Glomerular visceral epithelial cell (primary cell): ENCODE results near the gene EFHD1.

ENCODE experiments used
- DNase-seq: peaks from one replicate; pipeline ENCODE4 v3.0.0-alpha.2; 2016; ENCODE audit errors: extremely low spot score

Gene EFHD1

GRCh38 chr2:232633413-232634205, at the start of gene EFHD1:
TSS of gene EFHD1 (plus strand) at chr2:232633604. CDS start at chr2:232633705, 101 bp downstream.
- DNase-seq: peak; percentile 67

- DNase-seq: no peak
Observed at GRCh38 chr2:232584238-232584637, 49.2 kb upstream of the EFHD1 start.

- DNase-seq: no peak
Observed at GRCh38 chr2:232586943-232587505, 46.4 kb upstream of the EFHD1 start.

GRCh38 chr2:232587512-232587911, 45.9 kb upstream of the EFHD1 start:
- no peak for DNase-seq

- no peak for DNase-seq
Observed at GRCh38 chr2:232588031-232588430, 45.4 kb upstream of the EFHD1 start.

GRCh38 chr2:232588680-232589585, 44.5 kb upstream of the EFHD1 start:
- peak; percentile 57 for DNase-seq

GRCh38 chr2:232592772-232593395, 40.5 kb upstream of the EFHD1 start:
- DNase-seq: peak; percentile 79

- no peak for DNase-seq
Observed at GRCh38 chr2:232593982-232594381, 39.4 kb upstream of the EFHD1 start.

GRCh38 chr2:232597362-232598079, 35.9 kb upstream of the EFHD1 start:
- no peak for DNase-seq

- no peak for DNase-seq
Observed at GRCh38 chr2:232598293-232598692, 35.1 kb upstream of the EFHD1 start.

GRCh38 chr2:232600053-232600773, 33.2 kb upstream of the EFHD1 start:
- DNase-seq: no peak

GRCh38 chr2:232603283-232603682, 30.1 kb upstream of the EFHD1 start:
- DNase-seq: no peak

GRCh38 chr2:232604535-232604934, 28.9 kb upstream of the EFHD1 start:
- DNase-seq: no peak

GRCh38 chr2:232607011-232607410, 26.4 kb upstream of the EFHD1 start:
- DNase-seq: no peak

- DNase-seq: no peak
Observed at GRCh38 chr2:232609607-232610006, 23.8 kb upstream of the EFHD1 start.

- DNase-seq: no peak
Observed at GRCh38 chr2:232610081-232610480, 23.3 kb upstream of the EFHD1 start.

GRCh38 chr2:232611061-232611460, 22.3 kb upstream of the EFHD1 start:
- DNase-seq: no peak

GRCh38 chr2:232611559-232612218, 21.7 kb upstream of the EFHD1 start:
- peak; percentile 64 for DNase-seq

GRCh38 chr2:232613538-232614134, 19.8 kb upstream of the EFHD1 start:
- DNase-seq: no peak

GRCh38 chr2:232615339-232615738, 18.1 kb upstream of the EFHD1 start:
- no peak for DNase-seq
